GM12874 (cell line): ENCODE measurements around the gene TMEM175.

Experiments
- CTCF ChIP-seq: IDR thresholded peaks from 2 replicates; pipeline ENCODE4 v1.5.1; 2011; ENCODE audit warnings: low read depth, mild to moderate bottlenecking, control low read depth, low read length, moderate library complexity; ENCODE audit not compliant: insufficient read depth

Gene TMEM175

GRCh38 chr4:951186-951585, 18.9 kb downstream of the TMEM175 start:
- TF ChIP-seq CTCF, result no peak

GRCh38 chr4:951594-952468, 19.6 kb downstream of the TMEM175 start:
- no peak for TF ChIP-seq CTCF

- TF ChIP-seq CTCF, result no peak
Observed at GRCh38 chr4:952881-953573, 20.8 kb downstream of the TMEM175 start.

GRCh38 chr4:953574-953915, 21.3 kb downstream of the TMEM175 start:
- no peak for TF ChIP-seq CTCF

GRCh38 chr4:954211-955020, 22.2 kb downstream of the TMEM175 start:
- no peak for TF ChIP-seq CTCF

GRCh38 chr4:955161-955921, 23.1 kb downstream of the TMEM175 start:
- TF ChIP-seq CTCF, result no peak
